CD1c-positive myeloid dendritic cell (primary cell): ENCODE measurements around the gene BOLA3.
"Not testable (repeated sequence)": the region's sequence is repeated elsewhere in the genome, so short reads cannot be mapped to it uniquely, and the experiment has no call there.

Source experiments
- DNase-seq: peaks from one replicate; pipeline ENCODE4 v3.0.0-alpha.2; 2016; ENCODE audit errors: extremely low spot score

Gene BOLA3

GRCh38 chr2:74147727-74148456 lies at the start of gene BOLA3:
Gene BOLA3 (minus strand): TSS chr2:74147912. CDS start chr2:74147874, 38 bp downstream.
- peak; percentile 90 for DNase-seq

DNA sequence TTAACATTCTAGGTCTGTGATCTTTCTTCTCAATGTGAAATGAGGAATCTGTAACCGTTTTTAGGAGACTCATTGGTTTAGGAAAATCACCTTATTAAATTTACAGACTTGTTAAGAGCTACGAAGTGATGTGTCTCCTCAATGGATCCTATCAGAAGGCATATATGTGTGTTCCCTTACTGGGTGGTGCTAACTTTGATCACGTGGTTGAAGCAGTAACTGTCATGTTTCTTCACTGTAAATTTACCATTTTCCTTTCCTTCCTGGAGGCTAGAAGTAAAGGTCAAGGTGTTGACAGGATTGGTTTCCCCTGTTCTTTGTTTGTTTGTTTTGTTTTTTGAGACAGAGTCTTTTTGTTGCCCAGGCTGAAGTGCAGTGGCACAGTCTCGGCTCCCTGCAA lies 49.3 kb upstream of the BOLA3 start:
- no peak for DNase-seq

DNA sequence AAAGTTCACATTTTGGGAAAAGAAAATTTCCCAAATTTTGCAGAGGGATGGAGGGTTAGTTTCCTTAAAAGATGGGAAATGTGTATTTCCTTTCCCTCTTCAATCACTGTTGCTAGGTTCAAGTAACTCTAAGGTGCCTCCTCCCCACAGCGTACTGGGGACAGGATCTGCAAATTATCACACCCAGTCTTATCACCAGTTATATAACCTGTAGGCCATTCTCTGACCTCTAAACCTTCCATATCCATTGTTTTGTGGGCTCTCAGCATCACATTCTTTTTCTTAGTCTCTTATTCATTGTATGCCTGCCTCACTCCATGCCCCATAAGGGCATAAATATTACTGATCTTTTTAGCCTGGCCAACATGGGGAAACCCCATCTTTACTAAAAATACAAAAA lies 47.1 kb upstream of the BOLA3 start:
- DNase-seq: no peak

- no peak for DNase-seq
Observed at GRCh38 chr2:74191596-74192380, 44.1 kb upstream of the BOLA3 start.

DNA sequence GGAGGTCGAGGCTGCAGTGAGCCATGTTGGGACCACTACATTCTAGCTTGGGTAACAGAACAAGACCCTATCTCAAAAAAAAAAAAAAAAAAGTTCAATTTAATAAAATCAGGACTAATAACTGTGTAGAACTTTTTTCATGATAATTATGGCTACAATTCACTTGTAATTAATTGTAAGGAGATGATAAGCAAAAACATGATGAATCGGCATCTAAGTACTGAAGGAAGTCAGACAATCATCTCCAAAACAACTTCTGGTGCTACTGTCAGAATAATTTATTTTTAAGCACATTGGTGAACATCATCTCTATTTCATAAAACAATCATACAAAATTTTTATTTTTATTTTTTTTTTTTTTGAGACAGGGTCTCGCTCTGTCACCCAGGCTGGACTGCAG lies 41.0 kb upstream of the BOLA3 start:
- no peak for DNase-seq

GRCh38 chr2:74188018-74188601 lies 40.4 kb upstream of the BOLA3 start:
- no peak for DNase-seq

DNA sequence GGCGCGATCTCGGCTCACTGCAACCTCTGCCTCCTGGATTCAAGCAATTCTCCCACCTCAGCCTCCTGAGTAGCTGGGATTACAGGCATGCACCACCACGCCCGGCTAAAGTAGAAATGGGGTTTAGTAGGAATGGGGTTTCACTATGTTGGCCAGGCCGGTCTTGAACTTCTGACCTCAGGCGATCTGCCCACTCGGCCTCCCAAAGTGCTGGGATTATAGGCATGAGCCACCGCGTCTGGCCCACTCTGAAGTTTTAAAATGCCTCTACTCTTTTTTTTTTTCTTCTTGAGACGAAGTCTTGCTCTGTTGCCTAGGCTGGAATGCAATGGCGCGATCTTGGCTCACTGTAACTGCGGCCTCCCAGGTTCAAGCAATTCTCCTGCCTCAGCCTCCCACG lies 39.0 kb upstream of the BOLA3 start:
- DNase-seq: not testable (repeated sequence)

DNA sequence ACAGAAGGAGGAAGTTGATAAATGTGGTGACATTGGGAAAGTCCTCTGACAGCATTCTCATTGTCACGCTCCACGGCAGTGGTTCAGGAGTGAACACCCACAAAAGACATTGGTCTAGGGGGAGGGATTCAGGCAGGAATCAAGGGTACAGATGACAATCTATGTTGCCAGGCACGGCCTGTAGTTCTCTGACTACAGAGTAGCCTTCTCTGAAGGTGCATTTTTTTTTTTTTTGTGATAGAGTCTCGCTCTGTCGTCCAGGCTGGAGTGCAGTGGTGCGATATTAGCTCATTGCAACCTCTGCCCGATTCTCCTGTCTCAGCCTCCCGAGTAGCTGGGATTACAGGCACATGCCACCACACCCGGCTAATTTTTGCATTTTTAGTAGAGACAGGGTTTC lies 38.3 kb upstream of the BOLA3 start:
- peak; percentile 95 for DNase-seq

DNA sequence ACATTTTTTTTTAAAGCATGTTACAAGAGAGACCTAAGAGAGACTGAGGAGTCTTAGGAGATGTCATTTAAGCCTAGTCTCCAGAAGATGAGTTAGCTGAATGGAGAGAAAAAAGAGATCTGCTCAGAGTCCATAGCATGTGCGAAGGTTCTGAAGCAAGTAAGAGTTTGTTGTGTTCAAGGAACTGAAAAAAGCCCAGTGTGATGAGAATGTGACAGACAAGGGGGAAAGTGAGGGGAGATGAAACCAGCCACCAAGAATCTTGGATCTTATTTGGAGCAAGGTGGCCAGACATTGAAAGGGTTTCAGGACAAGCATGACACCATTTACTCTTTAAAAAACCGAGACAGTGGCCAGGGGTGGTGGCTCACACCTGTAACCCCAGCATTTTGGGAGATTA lies 36.2 kb upstream of the BOLA3 start:
- peak; percentile 39 for DNase-seq

DNA sequence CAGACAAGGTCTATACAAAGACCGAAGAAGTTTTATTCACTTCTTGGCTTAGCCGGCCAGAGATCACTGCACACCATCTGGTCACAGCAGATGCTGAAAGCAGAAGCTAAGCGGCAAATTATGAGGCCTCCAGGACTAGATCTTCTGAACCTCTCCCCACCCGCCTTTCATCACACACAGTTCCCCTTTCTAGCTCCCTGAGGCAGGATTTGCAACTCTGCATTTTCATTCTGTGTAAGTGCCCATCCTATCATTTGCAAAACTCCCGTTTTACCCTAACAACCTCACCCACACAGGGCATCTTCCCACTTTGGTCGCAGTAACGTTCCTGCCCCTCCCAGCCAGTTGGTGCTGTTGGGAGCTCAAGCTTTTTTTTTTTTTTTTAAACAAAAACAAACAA lies 34.0 kb upstream of the BOLA3 start:
- DNase-seq: peak; percentile 97

GRCh38 chr2:74179063-74179865 lies 31.6 kb upstream of the BOLA3 start:
- DNase-seq: no peak

- DNase-seq: peak; percentile 100
Observed at GRCh38 chr2:74178211-74179062, 30.7 kb upstream of the BOLA3 start, which contains the start of gene MOB1A. Gene MOB1A (minus strand): TSS chr2:74178879. CDS start chr2:74178674, 205 bp downstream.

DNA sequence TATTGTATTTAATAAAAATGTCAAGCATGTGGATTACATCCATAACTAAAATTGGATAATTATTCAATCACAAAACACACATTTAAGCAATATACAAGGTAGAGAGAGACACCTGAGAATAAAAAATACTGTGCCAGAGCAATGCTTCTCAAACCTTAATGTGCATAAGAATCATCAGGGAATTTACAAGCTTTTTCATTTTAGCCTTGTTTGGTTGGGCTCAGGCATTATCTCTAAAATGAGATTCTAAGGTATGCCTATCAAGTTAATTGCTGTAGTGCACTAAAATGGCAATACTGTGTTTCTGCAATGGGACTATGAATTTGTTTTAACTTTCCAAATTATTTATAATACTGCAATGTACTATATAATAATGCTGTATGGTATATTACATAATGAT lies 30.0 kb upstream of the BOLA3 start:
- DNase-seq: no peak

- DNase-seq: no peak
Observed at GRCh38 chr2:74174909-74175308, 27.2 kb upstream of the BOLA3 start.

DNA sequence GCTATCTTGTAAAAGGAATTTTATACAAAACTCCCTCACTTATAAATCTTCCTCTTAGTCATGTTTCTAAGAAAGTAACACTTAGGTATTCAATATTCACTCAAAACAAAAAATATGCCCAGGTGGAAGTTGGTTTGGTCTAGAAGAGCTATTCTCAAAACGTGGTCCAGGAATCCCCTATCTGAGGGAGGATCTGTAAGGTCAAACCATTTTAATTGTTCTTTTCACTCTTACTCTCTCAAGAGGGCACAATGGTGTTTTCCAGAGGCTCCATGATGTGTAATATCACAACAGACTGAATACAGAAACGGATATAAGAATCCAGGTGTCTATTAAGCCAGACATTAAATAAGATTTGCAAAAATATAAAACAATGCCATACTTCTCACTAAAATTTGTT lies 21.0 kb upstream of the BOLA3 start:
- DNase-seq: no peak

- no peak for DNase-seq
Observed at GRCh38 chr2:74164761-74165160, 17.0 kb upstream of the BOLA3 start.

GRCh38 chr2:74162951-74163350 lies 15.2 kb upstream of the BOLA3 start:
- no peak for DNase-seq

DNA sequence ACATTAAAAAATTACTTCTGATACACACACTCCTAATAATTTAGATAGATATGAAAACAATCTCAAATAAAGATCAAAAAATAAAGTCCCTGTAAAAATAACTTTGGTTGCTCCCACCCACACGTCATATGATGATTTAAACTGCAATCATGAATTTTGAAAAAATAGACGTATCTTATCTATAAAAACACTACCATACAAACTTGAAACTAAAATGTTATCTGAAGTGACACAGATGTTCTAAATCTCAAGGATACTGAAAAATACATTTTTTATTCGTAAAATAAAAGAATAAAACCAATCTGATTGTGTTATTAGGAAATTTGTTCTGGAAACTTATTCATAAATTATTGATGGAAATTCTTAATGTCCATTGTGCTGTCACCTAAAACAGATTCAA lies 8.1 kb upstream of the BOLA3 start:
- DNase-seq: no peak

DNA sequence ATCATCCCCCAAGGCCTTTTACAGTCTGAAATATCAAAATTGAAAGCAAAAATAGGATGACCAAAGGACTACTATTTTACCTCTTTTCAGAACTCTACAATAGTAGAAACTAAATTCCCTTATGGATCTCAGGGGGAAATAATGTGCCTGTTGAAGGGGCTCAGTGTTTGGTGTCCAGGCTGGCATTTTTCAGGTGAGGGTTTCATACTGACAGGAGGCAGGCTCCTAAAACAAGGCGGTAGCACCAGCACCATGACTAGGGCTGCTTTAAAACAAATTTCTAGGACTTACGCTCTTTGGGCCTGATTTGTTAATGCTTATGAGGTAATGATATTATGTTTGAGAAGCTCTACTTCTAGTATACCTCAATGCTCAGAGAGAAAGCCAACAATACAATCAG lies 5.2 kb upstream of the BOLA3 start:
- no peak for DNase-seq

DNA sequence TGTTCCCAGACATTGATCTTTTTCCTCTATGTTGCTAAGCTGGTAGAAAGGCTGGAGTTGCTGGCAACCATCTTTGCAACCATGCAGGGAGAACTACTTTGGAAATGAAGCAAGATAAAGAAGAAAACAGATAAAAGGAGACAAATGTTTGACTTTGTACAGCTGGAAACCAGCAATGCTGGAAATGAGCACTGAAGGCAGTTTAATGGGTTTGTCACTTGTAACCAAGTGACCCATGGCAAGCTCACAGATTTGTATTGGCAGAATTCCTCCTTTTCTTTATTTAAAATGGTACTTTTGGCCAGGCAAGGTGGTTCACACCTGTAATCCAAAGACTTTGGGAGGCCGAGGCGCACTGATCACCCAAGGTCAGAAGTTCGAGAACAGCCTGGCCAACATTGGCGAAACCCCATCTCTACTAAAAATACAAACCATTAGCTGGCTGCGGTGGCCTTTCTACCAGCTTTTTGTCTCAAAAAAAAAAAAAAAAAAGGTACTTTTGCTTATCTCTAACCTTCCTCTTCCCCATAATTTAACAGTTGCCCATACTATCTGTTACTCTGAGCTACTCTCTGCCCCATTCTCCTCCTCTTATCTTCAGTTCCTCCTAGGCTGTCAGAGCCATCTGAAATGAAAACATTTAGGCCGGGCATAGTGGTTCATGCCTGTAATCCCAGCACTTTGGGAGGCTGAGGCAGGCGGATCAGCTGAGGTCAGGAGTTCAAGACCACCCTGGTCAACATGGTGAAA lies 2.0 kb upstream of the BOLA3 start:
- no peak for DNase-seq

- DNase-seq: no peak
Observed at GRCh38 chr2:74149247-74149525, 1.5 kb upstream of the BOLA3 start.
